ENCODE data around the gene MS4A5. TPM values are rescaled to one million over a fixed set of nuclear protein-coding genes. Genes with fewer than 3 reads are reported as not detected.

The MS4A5 gene
- total RNA-seq, 1 experiment from 2014 or later: not detected

GRCh38 chr11:60454212-60454611, 24.8 kb downstream of the MS4A5 start:
- H4K20me1 ChIP-seq (ENCODE audit: insufficient read depth): no peaks in the 10 kb centered on the region
- no peak overlapping the region for H2AFZ ChIP-seq
- DNase-seq: no peak
- H3K4me1 ChIP-seq (replicated peaks; ENCODE audit: insufficient read depth): no peaks in the 10 kb centered on the region
- TF ChIP-seq EZH2 (IDR thresholded peaks at IDR 0.05; ENCODE audit: low read depth) (no peak), CTCF (conservative IDR thresholded peaks at IDR 0.05) (no peak)
- POLR2A ChIA-PET (ENCODE audit: unreplicated experiment): no interaction called here
- H3F3A ChIP-seq (ENCODE audit: insufficient read depth, low read depth): no peaks in the 10 kb centered on the region
- H3K4me2 ChIP-seq: no peak overlapping the region
- intact Hi-C loops (cut with micrococcal nuclease; ENCODE audit: unreplicated experiment): no loop called here
- no peaks in the 10 kb centered on the region for H3K9me2 ChIP-seq (ENCODE audit: insufficient read depth)
- H3K9me3 ChIP-seq (ENCODE audit: insufficient read depth, low read depth): no peaks in the 10 kb centered on the region
- CTCF ChIA-PET: no interaction called here
- no peaks in the 10 kb centered on the region for H3K36me3 ChIP-seq (ENCODE audit: low read depth)
- H3K79me2 ChIP-seq (ENCODE audit: low read depth): no peaks in the 10 kb centered on the region
- BruUV-seq (replicated peaks): no TSS peak
- H3K27ac ChIP-seq: no peak overlapping the region
- H3K27me3 ChIP-seq (ENCODE audit: insufficient read depth, low read depth): peaks cover 19% of the 10 kb centered on the region
- no peak overlapping the region for H3K4me3 ChIP-seq

GRCh38 chr11:60455531-60456042, 26.2 kb downstream of the MS4A5 start, which contains the start of gene MS4A1:
MS4A1 (plus strand) TSS chr11:60455847; CDS start chr11:60462375, 6,528 bp downstream.
- Histone ChIP-seq H3K27me3 (ENCODE audit: insufficient read depth, low read depth) (peaks cover 24% of the 10 kb centered on the region), H3K9me3 (ENCODE audit: insufficient read depth, low read depth) (no peaks in the 10 kb centered on the region), H4K20me1 (ENCODE audit: insufficient read depth) (no peaks in the 10 kb centered on the region), H3F3A (ENCODE audit: insufficient read depth, low read depth) (no peaks in the 10 kb centered on the region), H3K79me2 (ENCODE audit: low read depth) (no peaks in the 10 kb centered on the region), H3K9me2 (ENCODE audit: insufficient read depth) (no peaks in the 10 kb centered on the region), H2AFZ (no peak within 1 kb of the TSS), H3K4me2 (no peak within 1 kb of the TSS), H3K27ac (no peak within 1 kb of the TSS), H3K4me3 (no peak within 1 kb of the TSS), H3K36me3 (ENCODE audit: low read depth) (no peaks in the 10 kb centered on the region), H3K4me1 (replicated peaks; ENCODE audit: insufficient read depth) (no peaks in the 10 kb centered on the region)
- intact Hi-C loops (cut with micrococcal nuclease; ENCODE audit: unreplicated experiment): no loop called here
- no peak for TF ChIP-seq CTCF (conservative IDR thresholded peaks at IDR 0.05)
- TF ChIP-seq EZH2 (IDR thresholded peaks at IDR 0.05; ENCODE audit: low read depth): no peak
- no peak for DNase-seq
- ChIA-PET POLR2A (ENCODE audit: unreplicated experiment) (no interaction called here), CTCF (no interaction called here)
- BruUV-seq (replicated peaks): no TSS peak

GRCh38 chr11:60457576-60457975, 28.2 kb downstream of the MS4A5 start:
- TF ChIP-seq CTCF (conservative IDR thresholded peaks at IDR 0.05): no peak
- no peak for TF ChIP-seq EZH2 (IDR thresholded peaks at IDR 0.05; ENCODE audit: low read depth)
- no peak for DNase-seq
- no peak overlapping the region for H3K27ac ChIP-seq
- H3K4me3 ChIP-seq: no peak overlapping the region
- no peaks in the 10 kb centered on the region for H3F3A ChIP-seq (ENCODE audit: insufficient read depth, low read depth)
- intact Hi-C loops (cut with micrococcal nuclease; ENCODE audit: unreplicated experiment): no loop called here
- CTCF ChIA-PET: no interaction called here
- H3K79me2 ChIP-seq (ENCODE audit: low read depth): no peaks in the 10 kb centered on the region
- H3K4me1 ChIP-seq (replicated peaks; ENCODE audit: insufficient read depth): no peaks in the 10 kb centered on the region
- H3K4me2 ChIP-seq: no peak overlapping the region
- H3K9me3 ChIP-seq (ENCODE audit: insufficient read depth, low read depth): no peaks in the 10 kb centered on the region
- no peaks in the 10 kb centered on the region for H3K36me3 ChIP-seq (ENCODE audit: low read depth)
- no peaks in the 10 kb centered on the region for H3K9me2 ChIP-seq (ENCODE audit: insufficient read depth)
- POLR2A ChIA-PET (ENCODE audit: unreplicated experiment): no interaction called here
- no peak overlapping the region for H2AFZ ChIP-seq
- no TSS peak for BruUV-seq (replicated peaks)
- H3K27me3 ChIP-seq (ENCODE audit: insufficient read depth, low read depth): peaks cover 25% of the 10 kb centered on the region
- H4K20me1 ChIP-seq (ENCODE audit: insufficient read depth): no peaks in the 10 kb centered on the region
